Central memory CD8-positive, alpha-beta T cell (primary cell): ENCODE measurements around the gene JCHAIN.
"Not testable (repeated sequence)": the region's sequence is repeated elsewhere in the genome, so short reads cannot be mapped to it uniquely, and the experiment has no call there.

Experiments
- ATAC-seq: fragments of 150-1000 bp; cut with Tn5 transposase; replicated peaks from 2 replicates; pipeline ENCODE4 v1.10.0; 2022; ENCODE audit warnings: mild to moderate bottlenecking, moderate FRiP score, moderate number of reproducible peaks; ENCODE audit not compliant: poor library complexity, severe bottlenecking; ENCODE audit errors: extremely low read depth
- DNase-seq, 2 donors: peaks; one replicate each; pipeline ENCODE4 v3.0.0; 2021; ENCODE audit warnings: low spot score in 2 of 2
- H3K27ac Mint-ChIP-seq: one replicate; pipeline ENCODE4 v1.8.0; 2022; ENCODE audit warnings: low read depth, mild to moderate bottlenecking, moderate library complexity, mixed read lengths
- H3K27me3 Mint-ChIP-seq: one replicate; pipeline ENCODE4 v1.8.0; 2022; ENCODE audit warnings: mixed read lengths
- H3K36me3 Mint-ChIP-seq: one replicate; pipeline ENCODE4 v1.8.0; 2022; ENCODE audit warnings: mild to moderate bottlenecking, moderate library complexity, mixed read lengths; ENCODE audit not compliant: insufficient read depth
- H3K4me1 Mint-ChIP-seq: one replicate; pipeline ENCODE4 v1.8.0; 2022; ENCODE audit warnings: mixed read lengths
- H3K4me3 Mint-ChIP-seq: one replicate; pipeline ENCODE4 v1.8.0; 2022; ENCODE audit warnings: mild to moderate bottlenecking, moderate library complexity, mixed read lengths
- H3K9me3 Mint-ChIP-seq: one replicate; pipeline ENCODE4 v1.8.0; 2022; ENCODE audit warnings: mixed read lengths

JCHAIN gene

GRCh38 chr4:70657326-70657725, 9.0 kb downstream of the JCHAIN start:
- DNase-seq: no peak
- peaks cover 24% of the 10 kb centered on the region for H3K27me3 Mint-ChIP-seq
- no peak overlapping the region for H3K4me3 Mint-ChIP-seq
- no peaks in the 10 kb centered on the region for H3K36me3 Mint-ChIP-seq
- H3K27ac Mint-ChIP-seq: no peak overlapping the region
- H3K4me1 Mint-ChIP-seq: no peaks in the 10 kb centered on the region
- no peak for ATAC-seq
- no peaks in the 10 kb centered on the region for H3K9me3 Mint-ChIP-seq

DNA sequence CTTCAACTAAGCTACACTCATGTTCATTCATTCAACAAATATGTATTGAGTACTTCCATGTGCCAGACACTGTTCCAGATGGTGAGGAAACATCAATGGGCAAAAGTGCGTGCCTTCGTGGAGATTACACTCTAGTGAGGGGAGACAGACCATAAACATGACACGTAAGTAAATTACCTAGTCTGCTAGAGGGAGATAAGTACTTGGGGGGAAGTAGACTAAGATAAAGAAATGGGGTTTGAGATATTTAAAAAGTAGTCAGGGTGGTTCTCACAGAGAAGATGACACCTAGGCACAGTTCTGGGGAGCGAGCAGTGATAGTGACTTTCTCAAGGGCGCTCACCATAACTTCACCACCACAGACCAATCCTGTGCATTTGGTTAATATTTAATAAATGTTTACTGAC, 11.7 kb downstream of the JCHAIN start:
- no peaks in the 10 kb centered on the region for H3K4me1 Mint-ChIP-seq
- H3K27ac Mint-ChIP-seq: no peak overlapping the region
- H3K4me3 Mint-ChIP-seq: no peak overlapping the region
- H3K36me3 Mint-ChIP-seq: no peaks in the 10 kb centered on the region
- ATAC-seq: no peak
- no peak for DNase-seq
- H3K9me3 Mint-ChIP-seq: no peaks in the 10 kb centered on the region
- H3K27me3 Mint-ChIP-seq: peaks cover 24% of the 10 kb centered on the region

DNA sequence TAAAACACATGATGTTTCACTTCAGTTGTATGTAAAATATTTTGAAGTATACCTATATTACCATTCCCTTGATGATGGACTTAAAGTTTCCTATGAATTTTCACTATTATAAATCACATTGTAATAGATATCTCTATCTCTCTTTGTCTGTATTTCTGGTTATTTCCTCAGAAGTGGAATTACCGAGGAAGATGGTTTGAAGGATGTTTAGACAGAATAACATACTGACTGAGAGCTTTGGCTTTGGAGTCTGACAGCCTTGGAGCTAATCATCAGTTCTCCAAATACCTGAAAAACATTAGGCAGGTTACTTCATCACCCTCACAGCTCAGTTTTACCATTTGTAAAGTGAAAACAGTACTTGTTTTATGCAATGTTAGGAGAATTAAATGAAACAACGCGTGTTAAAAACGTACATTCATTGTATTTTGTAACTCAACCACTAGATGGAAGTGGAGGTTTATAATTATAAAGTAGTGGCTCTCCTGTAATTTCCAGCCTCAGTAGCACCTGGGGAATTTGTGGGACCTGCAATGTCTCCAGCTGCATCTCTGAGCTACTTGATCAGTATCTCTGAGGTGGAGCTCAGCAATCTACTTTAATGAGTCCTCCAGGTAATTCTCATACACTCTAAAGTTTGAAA, 14.3 kb downstream of the JCHAIN start:
- DNase-seq (no peak), ATAC-seq (no peak)
- Mint-ChIP-seq H3K27ac (no peak overlapping the region), H3K4me1 (no peaks in the 10 kb centered on the region), H3K4me3 (no peak overlapping the region), H3K36me3 (peaks cover 1% of the 10 kb centered on the region), H3K9me3 (no peaks in the 10 kb centered on the region), H3K27me3 (peaks cover 9% of the 10 kb centered on the region)

- DNase-seq, H3K27me3 Mint-ChIP-seq, ATAC-seq, H3K36me3 Mint-ChIP-seq, H3K27ac Mint-ChIP-seq, H3K4me1 Mint-ChIP-seq, H3K9me3 Mint-ChIP-seq, H3K4me3 Mint-ChIP-seq: not testable (repeated sequence)
Measured at GRCh38 chr4:70650741-70651140, 15.6 kb downstream of the JCHAIN start.

GRCh38 chr4:70640192-70640591, 26.1 kb downstream of the JCHAIN start:
- peaks cover 22% of the 10 kb centered on the region for H3K27me3 Mint-ChIP-seq
- no peaks in the 10 kb centered on the region for H3K4me1 Mint-ChIP-seq
- no peak overlapping the region for H3K4me3 Mint-ChIP-seq
- DNase-seq (no peak), ATAC-seq (no peak)
- no peak overlapping the region for H3K27ac Mint-ChIP-seq
- no peaks in the 10 kb centered on the region for H3K36me3 Mint-ChIP-seq
- no peaks in the 10 kb centered on the region for H3K9me3 Mint-ChIP-seq

DNA sequence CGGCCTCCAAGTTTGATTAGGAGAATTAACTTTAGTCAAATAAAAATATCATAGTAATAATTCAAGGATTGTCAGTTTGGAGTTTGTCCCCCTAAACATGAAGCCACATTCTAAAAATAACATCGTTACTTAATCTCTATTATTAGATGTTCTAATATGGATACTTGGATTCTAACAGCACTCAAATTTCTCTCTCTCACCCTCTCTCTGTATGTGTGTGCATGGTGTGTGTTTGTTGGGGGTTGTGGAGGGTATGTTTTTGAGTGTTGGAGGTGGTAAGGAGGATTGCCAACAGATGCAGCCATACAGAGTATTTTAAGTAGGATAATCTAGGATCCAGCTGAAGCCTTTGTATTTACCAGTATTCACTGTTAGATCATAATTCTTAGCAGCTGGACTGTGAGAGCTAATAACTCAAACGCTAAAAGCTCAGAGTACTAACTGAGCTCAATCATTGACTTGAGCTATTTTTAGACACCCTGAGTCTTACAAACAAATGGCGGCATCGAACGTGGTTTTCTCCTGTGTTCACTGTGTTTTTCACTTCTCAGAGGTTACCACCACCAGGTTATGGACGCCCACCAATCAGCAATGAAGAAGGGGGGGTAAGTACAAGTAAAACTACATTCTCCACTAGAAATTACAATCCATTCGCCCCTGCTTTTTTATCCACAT, 28.9 kb downstream of the JCHAIN start:
- H3K27me3 Mint-ChIP-seq: peaks cover 44% of the 10 kb centered on the region
- H3K9me3 Mint-ChIP-seq: no peaks in the 10 kb centered on the region
- no peaks in the 10 kb centered on the region for H3K4me1 Mint-ChIP-seq
- no peaks in the 10 kb centered on the region for H3K36me3 Mint-ChIP-seq
- ATAC-seq: no peak
- no peak overlapping the region for H3K27ac Mint-ChIP-seq
- H3K4me3 Mint-ChIP-seq: no peak overlapping the region
- DNase-seq: no peak

DNA sequence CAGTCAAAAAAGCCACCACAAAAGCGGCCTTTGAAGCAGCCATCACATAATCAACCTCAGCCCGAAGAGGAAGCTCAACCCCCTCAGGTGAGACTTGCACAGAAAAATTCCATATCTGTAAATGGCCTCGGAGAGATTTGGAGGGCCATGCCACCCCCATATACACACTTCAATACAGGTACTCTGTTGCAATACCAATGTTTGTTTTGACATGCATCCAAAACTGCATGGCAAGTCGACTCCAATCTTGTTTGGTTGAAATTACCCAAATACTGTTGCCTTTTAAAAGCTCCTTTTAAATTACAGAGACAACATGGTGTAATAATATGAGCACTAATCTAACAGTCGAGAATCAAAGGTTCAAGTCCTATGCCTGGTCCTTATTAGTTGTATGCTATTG, 31.8 kb downstream of the JCHAIN start:
- ATAC-seq (no peak), DNase-seq (no peak)
- Mint-ChIP-seq H3K27me3 (peaks cover 31% of the 10 kb centered on the region), H3K4me1 (no peaks in the 10 kb centered on the region), H3K9me3 (no peaks in the 10 kb centered on the region), H3K4me3 (no peak overlapping the region), H3K27ac (no peak overlapping the region), H3K36me3 (peaks cover 1% of the 10 kb centered on the region)

GRCh38 chr4:70632028-70632427, 34.3 kb downstream of the JCHAIN start:
- Mint-ChIP-seq H3K4me1 (no peaks in the 10 kb centered on the region), H3K4me3 (no peak overlapping the region), H3K36me3 (peaks cover 1% of the 10 kb centered on the region), H3K27ac (no peak overlapping the region), H3K27me3 (peaks cover 22% of the 10 kb centered on the region), H3K9me3 (no peaks in the 10 kb centered on the region)
- ATAC-seq (no peak), DNase-seq (no peak)

DNA sequence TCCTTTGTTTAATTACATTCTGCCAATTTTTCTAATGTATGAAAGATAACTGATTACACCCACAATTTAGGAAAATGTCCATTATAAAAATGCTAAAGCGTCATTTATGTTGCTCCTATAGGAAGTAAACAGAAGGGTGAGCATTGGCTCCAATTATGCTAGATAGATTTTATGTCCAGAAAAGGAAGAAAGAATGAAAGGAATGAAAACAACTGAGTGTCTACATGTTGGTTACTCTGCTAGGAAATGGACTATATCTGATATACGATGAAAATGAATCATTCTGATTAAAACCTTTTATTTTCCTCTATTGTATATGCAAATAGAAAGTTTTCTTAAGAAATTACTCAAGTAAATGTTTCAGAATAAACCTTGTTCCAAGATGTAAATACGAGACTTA, 36.1 kb downstream of the JCHAIN start:
- peaks cover 1% of the 10 kb centered on the region for H3K36me3 Mint-ChIP-seq
- ATAC-seq (no peak), DNase-seq (no peak)
- H3K4me1 Mint-ChIP-seq: no peaks in the 10 kb centered on the region
- H3K4me3 Mint-ChIP-seq: no peak overlapping the region
- H3K27ac Mint-ChIP-seq: no peak overlapping the region
- peaks cover 22% of the 10 kb centered on the region for H3K27me3 Mint-ChIP-seq
- no peaks in the 10 kb centered on the region for H3K9me3 Mint-ChIP-seq

DNA sequence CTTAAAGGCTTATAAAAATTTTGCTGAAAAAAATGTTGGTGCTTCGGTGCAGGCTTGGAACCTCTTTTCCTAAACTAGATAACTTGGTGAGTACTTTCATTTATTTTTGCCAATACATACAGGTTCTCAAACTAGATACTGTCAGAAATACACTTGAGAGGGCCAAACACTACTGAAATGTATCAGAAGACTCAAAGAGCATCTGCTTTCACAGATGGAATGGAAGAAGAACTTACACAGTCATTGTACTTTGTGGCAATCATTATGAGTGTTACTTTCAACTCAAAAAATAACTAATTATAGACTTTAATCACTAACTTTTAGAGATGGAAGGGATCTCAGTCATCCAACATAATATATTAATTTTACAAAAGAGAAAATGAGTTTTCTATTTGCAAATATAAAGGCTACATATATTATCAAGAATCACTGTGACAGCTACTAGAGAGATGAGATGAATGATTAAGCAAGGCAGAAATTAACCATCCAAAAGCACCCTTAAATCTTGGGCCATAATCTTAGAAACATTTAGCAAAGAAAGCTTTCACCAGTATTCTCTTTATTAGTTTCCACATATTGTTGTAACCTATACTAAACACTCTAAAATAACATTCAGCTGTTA, 36.7 kb downstream of the JCHAIN start:
- no peak for ATAC-seq

DNA sequence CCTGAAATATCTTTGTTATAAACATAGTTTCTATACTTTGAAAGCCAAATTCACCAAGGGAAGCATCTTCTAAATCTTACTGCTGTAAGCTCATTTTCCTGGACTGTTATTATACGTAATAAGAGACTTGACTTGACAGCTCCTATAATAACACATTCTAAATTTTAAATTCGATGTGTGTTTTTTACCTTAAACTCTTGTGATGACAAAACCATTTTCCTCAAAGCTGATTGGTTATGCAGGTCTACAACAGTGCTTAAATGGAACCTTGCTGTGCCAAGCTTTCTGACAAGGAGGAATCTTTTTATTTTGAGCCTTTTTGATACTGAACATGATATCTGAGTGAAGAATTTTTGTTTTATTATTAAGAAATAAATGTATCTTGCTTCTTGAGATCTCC, 37.9 kb downstream of the JCHAIN start, which contains the start of gene ENAM:
Gene ENAM, plus strand, starts transcription at position 301 of the 400 bp plus-strand sequence. CDS start 757 bp downstream, outside the sequence.
- no peaks in the 10 kb centered on the region for H3K9me3 Mint-ChIP-seq
- DNase-seq (no peak), ATAC-seq (no peak)
- no peak within 1 kb of the TSS for H3K27ac Mint-ChIP-seq
- H3K36me3 Mint-ChIP-seq: peaks cover 1% of the 10 kb centered on the region
- H3K4me3 Mint-ChIP-seq: no peak within 1 kb of the TSS
- no peaks in the 10 kb centered on the region for H3K4me1 Mint-ChIP-seq
- peaks cover 6% of the 10 kb centered on the region for H3K27me3 Mint-ChIP-seq

More for the DNA sequence above, 36.7 kb downstream of the JCHAIN start:
- H3K9me3 Mint-ChIP-seq: no peaks in the 10 kb centered on the region
- no peak for DNase-seq
- H3K4me3 Mint-ChIP-seq: no peak overlapping the region
- no peak overlapping the region for H3K27ac Mint-ChIP-seq
- H3K4me1 Mint-ChIP-seq: no peaks in the 10 kb centered on the region
- peaks cover 1% of the 10 kb centered on the region for H3K36me3 Mint-ChIP-seq
- H3K27me3 Mint-ChIP-seq: peaks cover 18% of the 10 kb centered on the region

- no peak overlapping the region for H3K27ac Mint-ChIP-seq
- H3K4me3 Mint-ChIP-seq: no peak overlapping the region
- H3K27me3 Mint-ChIP-seq: no peaks in the 10 kb centered on the region
- H3K9me3 Mint-ChIP-seq: no peaks in the 10 kb centered on the region
- H3K36me3 Mint-ChIP-seq: peaks cover 1% of the 10 kb centered on the region
- ATAC-seq: no peak
- H3K4me1 Mint-ChIP-seq: no peaks in the 10 kb centered on the region
- DNase-seq: no peak
Measured at GRCh38 chr4:70627620-70628019, 38.7 kb downstream of the JCHAIN start.

GRCh38 chr4:70624226-70624793, 42.0 kb downstream of the JCHAIN start:
- H3K27me3 Mint-ChIP-seq: no peaks in the 10 kb centered on the region
- no peaks in the 10 kb centered on the region for H3K9me3 Mint-ChIP-seq
- H3K4me1 Mint-ChIP-seq: no peaks in the 10 kb centered on the region
- no peak overlapping the region for H3K27ac Mint-ChIP-seq
- no peak overlapping the region for H3K4me3 Mint-ChIP-seq
- peak; percentile 40 for ATAC-seq
- no peaks in the 10 kb centered on the region for H3K36me3 Mint-ChIP-seq
- DNase-seq: no peak
